Activated B cell treated with CpG ODN at 0.5 μM for 24 hours (primary cell): ENCODE data around the gene ENPP5. TPM values are rescaled to one million over a fixed set of nuclear protein-coding genes. Genes with fewer than 3 reads are reported as not detected.

Experiments used
- ATAC-seq: fragments of 200-7000 bp; cut with Tn5 transposase; one replicate; pipeline ENCODE4 v1.10.0; 2021; ENCODE audit warnings: low read depth, mild to moderate bottlenecking, moderate library complexity
- CTCF ChIA-PET: fragments of 350-600 bp; sonication (Branson Sonifier 250); formaldehyde crosslinking; loops from one replicate; lab custom pipeline; 2021; ENCODE audit warnings: antibody characterized with exemption; lab: Charles Lee
- POLR2A ChIA-PET: fragments of 350-600 bp; sonication (Branson Sonifier 250); formaldehyde crosslinking; loops from one replicate; lab custom pipeline; 2021; ENCODE audit warnings: antibody characterized with exemption; lab: Charles Lee
- DNase-seq: peaks from one replicate; pipeline ENCODE4 v3.0.0; 2022
- H3K27ac Mint-ChIP-seq: one replicate; pipeline ENCODE4 v1.8.0; 2020; ENCODE audit warnings: mixed read lengths
- H3K27me3 Mint-ChIP-seq: one replicate; pipeline ENCODE4 v1.8.0; 2021; ENCODE audit warnings: mixed read lengths
- H3K36me3 Mint-ChIP-seq: one replicate; pipeline ENCODE4 v1.8.0; 2021; ENCODE audit warnings: low read depth, mixed read lengths
- H3K4me1 Mint-ChIP-seq: one replicate; pipeline ENCODE4 v1.8.0; 2021; ENCODE audit warnings: mixed read lengths
- H3K4me3 Mint-ChIP-seq: one replicate; pipeline ENCODE4 v1.8.0; 2020; ENCODE audit warnings: mild to moderate bottlenecking, mixed read lengths
- H3K9me3 Mint-ChIP-seq: one replicate; pipeline ENCODE4 v1.8.0; 2020; ENCODE audit warnings: mixed read lengths
- CTCF ChIP-seq: fragments of 200-600 bp; IDR thresholded peaks from one replicate; pipeline ENCODE4 v1.8.0; 2022; ENCODE audit warnings: antibody characterized with exemption, mild to moderate bottlenecking
- intact Hi-C: fragments of 100-400 bp; cut with micrococcal nuclease; formaldehyde crosslinking; loops from one replicate; pipeline ENCODE4 v1.15.1; 2024
- total RNA-seq: library from RNA; stranded (reverse); gene quantifications from 2 replicates; pipeline ENCODE4 v1.2.3, GENCODE V29; 2022

Gene ENPP5
- total RNA-seq, 1 donor from 2014 or later = 0.71 TPM

GRCh38 chr6:46208303-46208702 is 37.5 kb upstream of the ENPP5 start:
- ATAC-seq (no peak), DNase-seq (no peak)
- POLR2A ChIA-PET = interaction anchor here (1.0 kb wide), 1 partner anchor 12 kb away, joined by 3 read pairs; no protein-coding TSS in a partner anchor
- TF ChIP-seq CTCF = no peak
- intact Hi-C loops = no loop called here
- Mint-ChIP-seq H3K27ac (no peak overlapping the region), H3K9me3 (peaks cover 5% of the 10 kb centered on the region), H3K27me3 (no peaks in the 10 kb centered on the region), H3K4me3 (no peak overlapping the region), H3K36me3 (no peaks in the 10 kb centered on the region), H3K4me1 (no peaks in the 10 kb centered on the region)
- CTCF ChIA-PET = interaction anchor here (0.8 to 1.8 kb wide), 2 partner anchors 13 to 118 kb away, joined by 3 to 4 read pairs; no protein-coding TSS in a partner anchor

- Mint-ChIP-seq H3K4me1 (no peaks in the 10 kb centered on the region), H3K4me3 (no peak overlapping the region), H3K9me3 (peaks cover 7% of the 10 kb centered on the region), H3K36me3 (no peaks in the 10 kb centered on the region), H3K27ac (no peak overlapping the region), H3K27me3 (no peaks in the 10 kb centered on the region)
- ChIA-PET POLR2A (interaction anchor here (0.7 kb wide), 1 partner anchor 98 kb away, joined by 5 read pairs; no protein-coding TSS in a partner anchor), CTCF (interaction anchor here (1.0 kb wide), 1 partner anchor 117 kb away, joined by 3 read pairs; no protein-coding TSS in a partner anchor)
- no peak for TF ChIP-seq CTCF
- ATAC-seq (no peak), DNase-seq (no peak)
- intact Hi-C loops = no loop called here
Measured at GRCh38 chr6:46207174-46207573, 36.4 kb upstream of the ENPP5 start.

- Mint-ChIP-seq H3K4me1 (no peaks in the 10 kb centered on the region), H3K36me3 (no peaks in the 10 kb centered on the region), H3K27ac (no peak overlapping the region), H3K27me3 (no peaks in the 10 kb centered on the region), H3K4me3 (no peak overlapping the region), H3K9me3 (peaks cover 2% of the 10 kb centered on the region)
- intact Hi-C loops = no loop called here
- DNase-seq = no peak
- POLR2A ChIA-PET = interaction anchor here (0.7 kb wide), 1 partner anchor 77 kb away, joined by 3 read pairs; no protein-coding TSS in a partner anchor
- TF ChIP-seq CTCF = no peak
- no peak for ATAC-seq
- CTCF ChIA-PET = no interaction called here
Measured at GRCh38 chr6:46204880-46205650, 34.3 kb upstream of the ENPP5 start.

- no peak for DNase-seq
- ATAC-seq = no peak
- no peaks in the 10 kb centered on the region for H3K27me3 Mint-ChIP-seq
- CTCF ChIA-PET = no interaction called here
- POLR2A ChIA-PET = no interaction called here
- H3K9me3 Mint-ChIP-seq = peaks cover 2% of the 10 kb centered on the region
- intact Hi-C loops = no loop called here
- H3K4me3 Mint-ChIP-seq = no peak overlapping the region
- H3K4me1 Mint-ChIP-seq = no peaks in the 10 kb centered on the region
- no peak for TF ChIP-seq CTCF
- no peak overlapping the region for H3K27ac Mint-ChIP-seq
- H3K36me3 Mint-ChIP-seq = no peaks in the 10 kb centered on the region
Measured at GRCh38 chr6:46203391-46204177, 32.8 kb upstream of the ENPP5 start.

- ChIA-PET CTCF (no interaction called here), POLR2A (no interaction called here)
- intact Hi-C loops = loop anchor here (2.0 kb wide), 1 partner anchor 15 kb away; no protein-coding TSS in a partner anchor
- TF ChIP-seq CTCF = no peak
- ATAC-seq (no peak), DNase-seq (no peak)
- Mint-ChIP-seq H3K4me1 (no peaks in the 10 kb centered on the region), H3K27ac (no peak overlapping the region), H3K36me3 (no peaks in the 10 kb centered on the region), H3K9me3 (peaks cover 2% of the 10 kb centered on the region), H3K4me3 (no peak overlapping the region), H3K27me3 (no peaks in the 10 kb centered on the region)
Measured at GRCh38 chr6:46201702-46202101, 30.9 kb upstream of the ENPP5 start.
